ENCODE measurements around the gene C2orf81.
"Not testable (repeated sequence)": the region's sequence is repeated elsewhere in the genome, so short reads cannot be mapped to it uniquely, and the experiment has no call there.

Gene C2orf81

GRCh38 chr2:74421221-74421870 lies at the start of gene C2orf81, which contains the start of gene WDR54:
Gene C2orf81 (minus strand): TSS chr2:74421619. CDS start chr2:74421560, 59 bp downstream.
Gene WDR54 (plus strand): TSS chr2:74421730. CDS start chr2:74422154, 424 bp downstream.
- peak; percentile 91 for DNase-seq (ENCODE audit: low spot score)

- DNase-seq (ENCODE audit: low spot score) = not testable (repeated sequence)
Observed at GRCh38 chr2:74470742-74471141, 49.3 kb upstream of the C2orf81 start.

- DNase-seq (ENCODE audit: low spot score) = no peak
Observed at GRCh38 chr2:74464406-74464805, 43.0 kb upstream of the C2orf81 start.

- DNase-seq (ENCODE audit: low spot score) = no peak
Observed at GRCh38 chr2:74462786-74463105, 41.3 kb upstream of the C2orf81 start.

GRCh38 chr2:74462054-74462785 lies 40.8 kb upstream of the C2orf81 start:
- no peak for DNase-seq (ENCODE audit: low spot score)

- no peak for DNase-seq (ENCODE audit: low spot score)
Observed at GRCh38 chr2:74461187-74462053, 40.0 kb upstream of the C2orf81 start.

GRCh38 chr2:74460187-74460586 lies 38.8 kb upstream of the C2orf81 start:
- DNase-seq (ENCODE audit: low spot score) = not testable (repeated sequence)

GRCh38 chr2:74459503-74460118 lies 38.2 kb upstream of the C2orf81 start:
- not testable (repeated sequence) for DNase-seq (ENCODE audit: low spot score)

GRCh38 chr2:74458938-74459363 lies 37.5 kb upstream of the C2orf81 start:
- DNase-seq (ENCODE audit: low spot score) = no peak

GRCh38 chr2:74458132-74458937 lies 36.9 kb upstream of the C2orf81 start, which contains the start of gene WBP1:
Gene WBP1 (plus strand): TSS chr2:74458438. CDS start chr2:74458603, 165 bp downstream.
- peak; percentile 99 for DNase-seq (ENCODE audit: low spot score)

- peak; percentile 85 for DNase-seq (ENCODE audit: low spot score)
Observed at GRCh38 chr2:74457549-74458131, 36.2 kb upstream of the C2orf81 start.

GRCh38 chr2:74457129-74457548 lies 35.7 kb upstream of the C2orf81 start:
- DNase-seq (ENCODE audit: low spot score) = no peak

- DNase-seq (ENCODE audit: low spot score) = peak; percentile 96
Observed at GRCh38 chr2:74454654-74455511, 33.5 kb upstream of the C2orf81 start, which contains the start of gene INO80B. Gene INO80B (plus strand): TSS chr2:74455087. CDS start chr2:74455117, 30 bp downstream.

- DNase-seq (ENCODE audit: low spot score) = no peak
Observed at GRCh38 chr2:74450570-74451190, 29.3 kb upstream of the C2orf81 start.

- DNase-seq (ENCODE audit: low spot score) = no peak
Observed at GRCh38 chr2:74448771-74449170, 27.4 kb upstream of the C2orf81 start.

- no peak for DNase-seq (ENCODE audit: low spot score)
Observed at GRCh38 chr2:74447230-74447999, 26.0 kb upstream of the C2orf81 start.

GRCh38 chr2:74444498-74445318 lies 23.3 kb upstream of the C2orf81 start:
- DNase-seq (ENCODE audit: low spot score) = no peak
